Measurements from ENCODE around the gene BRCA1.

Gene BRCA1

GRCh38 chr17:43024407-43025289 is 100.5 kb downstream of the BRCA1 start, which contains the start of gene RND2:
TSS of gene RND2 (plus strand) at chr17:43025231. CDS start at chr17:43025348, 117 bp downstream.
- DNase-seq, result peak; percentile 96

GRCh38 chr17:43021741-43022512 is 103.2 kb downstream of the BRCA1 start, which contains the start of gene VAT1:
TSS of gene VAT1 (minus strand) at chr17:43022385. CDS start at chr17:43022322, 63 bp downstream.
- peak; percentile 66 for DNase-seq

- DNase-seq, result peak; percentile 62
These were observed 104.1 kb downstream of the BRCA1 start for GRCh38 chr17:43020789-43021740.

GRCh38 chr17:43020030-43020621 is 105.0 kb downstream of the BRCA1 start:
- peak; percentile 30 for DNase-seq

GRCh38 chr17:43019418-43019817 is 105.7 kb downstream of the BRCA1 start:
- DNase-seq, result no peak

GRCh38 chr17:43018932-43019331 is 106.2 kb downstream of the BRCA1 start:
- DNase-seq, result no peak

- no peak for DNase-seq
These were observed 106.9 kb downstream of the BRCA1 start for GRCh38 chr17:43018008-43018853.

GRCh38 chr17:43016216-43016615 is 108.9 kb downstream of the BRCA1 start:
- no peak for DNase-seq

GRCh38 chr17:43015579-43015978 is 109.6 kb downstream of the BRCA1 start:
- DNase-seq, result no peak

- DNase-seq, result no peak
These were observed 110.3 kb downstream of the BRCA1 start for GRCh38 chr17:43014649-43015542.

GRCh38 chr17:43014020-43014648 is 111.0 kb downstream of the BRCA1 start:
- DNase-seq, result no peak

- no peak for DNase-seq
These were observed 111.9 kb downstream of the BRCA1 start for GRCh38 chr17:43013296-43013695.

- DNase-seq, result no peak
These were observed 113.3 kb downstream of the BRCA1 start for GRCh38 chr17:43011728-43012472.

- no peak for DNase-seq
These were observed 114.4 kb downstream of the BRCA1 start for GRCh38 chr17:43010667-43011308.

GRCh38 chr17:43006639-43007551 is 118.3 kb downstream of the BRCA1 start, which contains the start of gene IFI35:
TSS of gene IFI35 (plus strand) at chr17:43006784. CDS start at chr17:43006948, 164 bp downstream.
- peak; percentile 80 for DNase-seq

GRCh38 chr17:43003542-43004172 is 121.5 kb downstream of the BRCA1 start:
- DNase-seq, result peak; percentile 55
